GM12872 (cell line): ENCODE measurements around the gene TRIM38.

ENCODE experiments used
- CTCF ChIP-seq: IDR thresholded peaks from 3 replicates; pipeline ENCODE4 v1.5.1; 2011; ENCODE audit warnings: low read depth, mild to moderate bottlenecking, low read length, moderate library complexity; ENCODE audit not compliant: insufficient read depth

TRIM38 gene

GRCh38 chr6:26033085-26033940, 70.7 kb downstream of the TRIM38 start:
- TF ChIP-seq CTCF: no peak

- no peak for TF ChIP-seq CTCF
These were observed 71.3 kb downstream of the TRIM38 start for GRCh38 chr6:26033941-26034354.

GRCh38 chr6:26034905-26035304, 72.3 kb downstream of the TRIM38 start:
- TF ChIP-seq CTCF: no peak
